Type B pancreatic cell (in vitro differentiated cells): ENCODE results near the gene GDE1. TPM values are rescaled to one million over a fixed set of nuclear protein-coding genes. Genes with fewer than 3 reads are reported as not detected.

ENCODE experiments used
- DNase-seq: peaks from one replicate; pipeline ENCODE4 v3.0.0; 2021; ENCODE audit warnings: mixed read lengths; ENCODE audit not compliant: unreplicated experiment; ENCODE audit errors: extremely low spot score
- H3K27ac Mint-ChIP-seq: 2 replicates; pipeline ENCODE4 v1.8.0; 2021; ENCODE audit warnings: mild to moderate bottlenecking, mixed read lengths
- H3K27me3 Mint-ChIP-seq: 2 replicates; pipeline ENCODE4 v1.8.0; 2021; ENCODE audit warnings: mixed read lengths
- H3K36me3 Mint-ChIP-seq: 2 replicates; pipeline ENCODE4 v1.8.0; 2021; ENCODE audit warnings: mixed read lengths
- H3K4me1 Mint-ChIP-seq: one replicate; pipeline ENCODE4 v1.8.0; 2021; ENCODE audit warnings: mixed read lengths; ENCODE audit not compliant: unreplicated experiment
- H3K4me3 Mint-ChIP-seq: 2 replicates; pipeline ENCODE4 v1.8.0; 2021; ENCODE audit warnings: mild to moderate bottlenecking, mixed read lengths
- H3K9me3 Mint-ChIP-seq: 2 replicates; pipeline ENCODE4 v1.8.0; 2021; ENCODE audit warnings: mixed read lengths
- CTCF ChIP-seq: fragments of 200-600 bp; sonication (generic); conservative IDR thresholded peaks from 2 replicates; pipeline ENCODE4 v1.5.0; 2021; ENCODE audit warnings: antibody characterized with exemption, mild to moderate bottlenecking
- total RNA-seq: library from RNA; stranded (reverse); gene quantifications from 2 replicates; pipeline ENCODE4 v1.2.1, GENCODE V29; 2021; ENCODE audit warnings: low replicate concordance

The GDE1 gene
- total RNA-seq, 1 donor from 2014 or later: 66.7 TPM

DNA sequence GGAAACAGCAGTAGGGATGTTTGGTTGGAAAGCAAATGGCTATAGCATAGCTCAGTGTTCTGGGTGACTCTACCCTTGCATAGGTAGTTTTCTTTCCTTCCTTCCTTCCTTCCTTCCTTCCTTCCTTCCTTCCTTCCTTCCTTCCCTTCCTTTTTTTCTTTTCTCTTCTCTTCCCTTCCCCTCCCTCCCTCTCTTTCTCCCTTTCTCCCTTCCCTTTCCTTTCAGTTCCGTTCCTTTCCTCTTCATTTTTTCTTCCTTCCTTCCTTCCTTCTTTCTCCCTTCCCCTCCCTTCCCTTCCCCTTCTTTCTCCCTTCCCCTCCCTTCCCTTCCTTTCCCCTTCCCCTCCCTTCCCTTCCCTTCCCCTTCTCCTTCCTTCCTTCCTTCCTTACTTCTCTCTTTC is 31.3 kb downstream of the GDE1 start:
- no peak for DNase-seq
- TF ChIP-seq CTCF: no peak

DNA sequence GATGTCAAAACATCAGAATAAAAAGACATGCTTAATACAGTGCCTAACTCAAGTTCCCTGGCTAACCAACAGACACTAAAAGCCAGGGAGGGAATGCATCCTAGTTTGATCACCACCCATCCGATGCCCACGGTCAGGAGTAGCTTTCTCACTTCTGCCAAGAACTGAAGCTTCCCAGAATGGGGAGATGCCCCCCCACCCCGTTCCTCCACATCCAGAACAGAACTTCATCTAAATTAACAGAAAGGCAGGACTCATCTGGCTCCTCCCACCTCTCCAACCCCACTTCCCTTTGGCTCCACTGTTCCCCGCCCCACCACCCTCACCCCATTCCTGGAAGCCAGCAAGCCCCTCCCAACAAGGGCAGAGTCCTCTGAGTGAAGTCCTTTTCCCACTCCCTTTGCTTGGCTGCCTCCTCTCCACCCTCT is 33.7 kb downstream of the GDE1 start:
- DNase-seq: no peak
- no peak overlapping the region for H3K27ac Mint-ChIP-seq
- H3K4me3 Mint-ChIP-seq: no peak overlapping the region
- H3K9me3 Mint-ChIP-seq: no peaks in the 10 kb centered on the region
- no peaks in the 10 kb centered on the region for H3K27me3 Mint-ChIP-seq
- no peak for TF ChIP-seq CTCF
- no peaks in the 10 kb centered on the region for H3K4me1 Mint-ChIP-seq
- H3K36me3 Mint-ChIP-seq: no peaks in the 10 kb centered on the region

More for the DNA sequence above, 31.3 kb downstream of the GDE1 start:
- Mint-ChIP-seq H3K36me3 (no peaks in the 10 kb centered on the region), H3K9me3 (no peaks in the 10 kb centered on the region), H3K4me1 (no peaks in the 10 kb centered on the region), H3K4me3 (no peak overlapping the region), H3K27me3 (no peaks in the 10 kb centered on the region), H3K27ac (no peak overlapping the region)

DNA sequence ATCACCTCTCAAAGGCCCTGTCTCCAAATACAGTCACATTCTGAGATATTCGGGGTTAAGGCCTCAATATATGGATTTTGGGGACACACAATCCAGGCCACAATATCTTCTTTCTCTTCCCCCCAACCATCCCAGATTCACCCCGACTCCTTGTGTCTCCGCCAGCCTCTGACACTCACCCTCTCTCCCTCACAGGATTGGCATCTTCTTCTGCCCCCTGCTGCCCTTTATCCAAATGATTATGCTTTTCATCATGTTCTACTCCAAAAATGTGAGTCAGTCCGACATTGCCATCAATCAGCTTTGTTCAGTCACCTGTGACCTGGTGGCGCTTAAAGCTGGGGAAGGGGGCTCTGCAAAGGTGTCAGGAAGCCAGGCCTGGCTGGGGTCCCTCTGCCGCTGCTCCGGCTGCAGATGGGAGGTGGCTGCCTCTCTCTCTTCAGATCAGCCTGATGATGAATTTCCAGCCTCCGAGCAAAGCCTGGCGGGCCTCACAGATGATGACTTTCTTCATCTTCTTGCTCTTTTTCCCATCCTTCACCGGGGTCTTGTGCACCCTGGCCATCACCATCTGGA is 35.1 kb downstream of the GDE1 start:
- Mint-ChIP-seq H3K27ac (no peak overlapping the region), H3K36me3 (no peaks in the 10 kb centered on the region), H3K27me3 (no peaks in the 10 kb centered on the region), H3K4me3 (no peak overlapping the region), H3K4me1 (no peaks in the 10 kb centered on the region), H3K9me3 (no peaks in the 10 kb centered on the region)
- no peak for TF ChIP-seq CTCF
- DNase-seq: no peak

- Mint-ChIP-seq H3K9me3 (no peaks in the 10 kb centered on the region), H3K36me3 (no peaks in the 10 kb centered on the region), H3K27ac (no peak overlapping the region), H3K4me3 (no peak overlapping the region), H3K27me3 (no peaks in the 10 kb centered on the region), H3K4me1 (no peaks in the 10 kb centered on the region)
- TF ChIP-seq CTCF: no peak
- DNase-seq: no peak
Measured at GRCh38 chr16:19486051-19486450, 35.8 kb downstream of the GDE1 start.

GRCh38 chr16:19485611-19486010 is 36.3 kb downstream of the GDE1 start:
- no peak for TF ChIP-seq CTCF
- no peak for DNase-seq
- H3K4me3 Mint-ChIP-seq: no peak overlapping the region
- no peaks in the 10 kb centered on the region for H3K9me3 Mint-ChIP-seq
- no peaks in the 10 kb centered on the region for H3K36me3 Mint-ChIP-seq
- no peaks in the 10 kb centered on the region for H3K4me1 Mint-ChIP-seq
- H3K27ac Mint-ChIP-seq: no peak overlapping the region
- H3K27me3 Mint-ChIP-seq: no peaks in the 10 kb centered on the region

DNA sequence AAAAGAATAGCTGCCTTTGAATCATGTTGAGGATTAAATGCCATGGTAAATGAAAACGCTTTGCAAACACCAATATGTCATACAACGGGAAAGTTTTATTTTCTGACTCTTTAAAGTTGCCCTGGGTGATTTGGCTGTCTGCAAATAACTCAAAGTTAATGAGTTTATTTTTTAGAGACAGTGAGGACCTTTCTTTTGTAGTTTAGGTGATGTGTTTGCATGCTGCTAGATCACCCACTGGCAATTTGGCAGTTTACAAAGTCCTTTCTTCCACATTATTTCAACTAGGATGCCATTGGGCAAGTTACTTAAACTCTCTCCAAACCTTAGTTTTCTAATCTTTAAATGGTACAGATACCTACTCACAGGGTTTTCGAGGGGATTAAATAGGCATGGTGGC is 37.8 kb downstream of the GDE1 start:
- DNase-seq: no peak
- H3K4me3 Mint-ChIP-seq: no peak overlapping the region
- H3K27me3 Mint-ChIP-seq: no peaks in the 10 kb centered on the region
- no peak for TF ChIP-seq CTCF
- H3K9me3 Mint-ChIP-seq: no peaks in the 10 kb centered on the region
- no peaks in the 10 kb centered on the region for H3K36me3 Mint-ChIP-seq
- H3K27ac Mint-ChIP-seq: no peak overlapping the region
- H3K4me1 Mint-ChIP-seq: no peaks in the 10 kb centered on the region
